A673 (cell line): Measurements from ENCODE around the gene COBL.

ENCODE experiments used
- EZH2 ChIP-seq: fragments of 200-600 bp; sonication (generic); IDR thresholded peaks from 2 replicates; pipeline ENCODE4 v1.6.1; 2017; ENCODE audit warnings: borderline replicate concordance, low read depth, mild to moderate bottlenecking, mixed read lengths, antibody characterized with exemption, low read length; ENCODE audit not compliant: poor library complexity, severe bottlenecking
- TF ChIP-seq, protein P1 (sequence below): fragments of 300-800, 200-600 bp; sonication (generic); conservative IDR thresholded peaks from 2 replicates; pipeline ENCODE4 v1.5.1; 2017; ENCODE audit warnings: low read depth, mild to moderate bottlenecking, antibody characterized with exemption, low read length, moderate library complexity, mixed read lengths

DNA sequence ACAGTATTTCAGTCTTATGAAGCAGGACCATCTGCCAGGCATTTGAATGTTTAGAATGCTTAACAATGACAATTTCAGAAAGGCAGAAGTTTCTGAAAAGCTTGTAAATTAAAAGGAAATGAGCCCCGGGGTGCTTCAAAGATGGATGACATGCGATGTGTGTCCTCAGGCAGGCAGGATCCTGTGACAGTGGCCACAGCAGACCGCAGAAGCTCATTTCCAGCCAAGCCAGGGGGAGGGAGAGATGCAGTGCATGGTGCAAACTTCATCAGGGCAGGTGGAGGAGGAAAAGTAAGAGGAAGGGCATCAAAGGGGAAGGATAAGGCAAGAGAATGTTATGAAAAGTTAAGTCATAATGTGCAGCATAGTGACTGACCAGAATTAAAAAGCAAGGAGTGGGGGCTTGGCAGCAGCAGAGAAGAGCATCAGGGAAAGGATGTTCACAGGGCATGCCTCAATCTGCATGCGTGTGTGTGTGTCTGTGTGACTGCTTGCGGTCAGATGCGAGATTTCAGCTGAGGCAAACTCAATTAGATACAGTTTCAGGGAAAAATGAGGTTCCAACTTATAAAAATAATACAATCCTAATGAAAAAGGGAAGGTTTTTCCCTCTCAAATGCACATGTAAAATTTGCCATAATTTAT is 173.7 kb downstream of the COBL start:
- TF ChIP-seq, protein P1, sequence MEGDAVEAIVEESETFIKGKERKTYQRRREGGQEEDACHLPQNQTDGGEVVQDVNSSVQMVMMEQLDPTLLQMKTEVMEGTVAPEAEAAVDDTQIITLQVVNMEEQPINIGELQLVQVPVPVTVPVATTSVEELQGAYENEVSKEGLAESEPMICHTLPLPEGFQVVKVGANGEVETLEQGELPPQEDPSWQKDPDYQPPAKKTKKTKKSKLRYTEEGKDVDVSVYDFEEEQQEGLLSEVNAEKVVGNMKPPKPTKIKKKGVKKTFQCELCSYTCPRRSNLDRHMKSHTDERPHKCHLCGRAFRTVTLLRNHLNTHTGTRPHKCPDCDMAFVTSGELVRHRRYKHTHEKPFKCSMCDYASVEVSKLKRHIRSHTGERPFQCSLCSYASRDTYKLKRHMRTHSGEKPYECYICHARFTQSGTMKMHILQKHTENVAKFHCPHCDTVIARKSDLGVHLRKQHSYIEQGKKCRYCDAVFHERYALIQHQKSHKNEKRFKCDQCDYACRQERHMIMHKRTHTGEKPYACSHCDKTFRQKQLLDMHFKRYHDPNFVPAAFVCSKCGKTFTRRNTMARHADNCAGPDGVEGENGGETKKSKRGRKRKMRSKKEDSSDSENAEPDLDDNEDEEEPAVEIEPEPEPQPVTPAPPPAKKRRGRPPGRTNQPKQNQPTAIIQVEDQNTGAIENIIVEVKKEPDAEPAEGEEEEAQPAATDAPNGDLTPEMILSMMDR: no peak
- TF ChIP-seq EZH2: no peak
